Endothelial cell of umbilical vein (primary cell): ENCODE data around the gene SRGAP2. TPM values are rescaled to one million over a fixed set of nuclear protein-coding genes. Genes with fewer than 3 reads are reported as not detected.
"Not testable (repeated sequence)": the region's sequence is repeated elsewhere in the genome, so short reads cannot be mapped to it uniquely, and the experiment has no call there.

Experiments used
- BruUV-seq: library from RNA; stranded (reverse); fragments of 400-500 nt; replicated peaks from 2 replicates; lab custom pipeline; 2021; lab: Mats Ljungman, UMichigan
- CTCF ChIA-PET: fragments of 300-600, 350-600 bp; sonication (Branson Sonifier 250); formaldehyde crosslinking; loops from one replicate; lab custom pipeline; 2021; ENCODE audit warnings: antibody characterized with exemption, inconsistent platforms; lab: Charles Lee
- POLR2A ChIA-PET: fragments of 300-600, 350-600 bp; sonication (Branson Sonifier 250); formaldehyde crosslinking; loops from one replicate; lab custom pipeline; 2021; ENCODE audit warnings: antibody characterized with exemption, inconsistent platforms; lab: Charles Lee
- DNase-seq: peaks from one replicate; pipeline ENCODE4 v3.0.0-alpha.2; 2011; ENCODE audit warnings: low read depth, low spot score
- FAIRE-seq: peaks from 2 replicates; lab custom pipeline; 2011; peaks lifted over from hg19 to GRCh38; lab: Jason Lieb, UNC
- H2AFZ ChIP-seq: 2 replicates; pipeline ENCODE4 v1.6.0; 2012; ENCODE audit warnings: low read depth, low read length, control low read depth, inconsistent platforms
- H3K27ac ChIP-seq: 2 replicates; pipeline ENCODE4 v1.5.1; 2011; ENCODE audit warnings: low read depth, mild to moderate bottlenecking, control low read depth, low read length, moderate library complexity; ENCODE audit not compliant: insufficient read depth
- H3K27me3 ChIP-seq, 2 experiments: 2 replicates each; pipeline versions ENCODE4 v1.6.0 to v1.6.1; 2011; ENCODE audit warnings: low read length in 2 of 2, mixed read lengths in 1 of 2; ENCODE audit not compliant: control insufficient read depth in 2 of 2, insufficient read depth in 2 of 2
- H3K36me3 ChIP-seq, 2 experiments: 2 replicates in 1 of 2; 3 replicates in 1 of 2; pipeline ENCODE4 v1.5.1; 2011; ENCODE audit warnings: low read length in 2 of 2, mild to moderate bottlenecking in 1 of 2, moderate library complexity in 1 of 2; ENCODE audit not compliant: control insufficient read depth in 2 of 2, insufficient read depth in 2 of 2; ENCODE audit errors: extremely low read depth in 1 of 2
- H3K4me1 ChIP-seq: 3 replicates; pipeline ENCODE4 v1.5.1; 2011; ENCODE audit warnings: mild to moderate bottlenecking, low read length; ENCODE audit not compliant: control insufficient read depth, insufficient read depth; ENCODE audit errors: extremely low read depth
- H3K4me2 ChIP-seq: 2 replicates; pipeline ENCODE4 v1.6.1; 2011; ENCODE audit warnings: low read length, control low read depth, mixed read lengths; ENCODE audit not compliant: insufficient read depth
- H3K4me3 ChIP-seq, 3 experiments: fragments of 200-600 bp in 1 of 3; sonication (generic), shearing (Covaris generic) in 1 of 3; replicated peaks in 1 of 3; 2 replicates each; pipeline ENCODE4 v1.5.1; 2011 to 2016; ENCODE audit warnings: control low read depth in 3 of 3, low read length in 3 of 3, mild to moderate bottlenecking in 2 of 3, inconsistent platforms in 1 of 3, low read depth in 1 of 3, moderate library complexity in 1 of 3; ENCODE audit not compliant: insufficient read depth in 1 of 3
- H3K79me2 ChIP-seq: 2 replicates; pipeline ENCODE4 v1.6.0; 2012; ENCODE audit warnings: low read length, inconsistent platforms; ENCODE audit not compliant: control insufficient read depth, insufficient read depth
- H3K9ac ChIP-seq: replicated peaks from 2 replicates; pipeline ENCODE3; 2011; ENCODE audit warnings: low read length, control low read depth; ENCODE audit not compliant: insufficient read depth; ENCODE audit errors: extremely low read depth
- H3K9me1 ChIP-seq: replicated peaks from 3 replicates; pipeline ENCODE4 v1.6.0; 2011; ENCODE audit warnings: mild to moderate bottlenecking, low read length; ENCODE audit not compliant: control insufficient read depth, insufficient read depth; ENCODE audit errors: extremely low read depth
- H3K9me3 ChIP-seq: replicated peaks from 2 replicates; pipeline ENCODE4 v1.5.1; 2012; ENCODE audit warnings: low read length, inconsistent platforms; ENCODE audit not compliant: control insufficient read depth, insufficient read depth
- H4K20me1 ChIP-seq: replicated peaks from 2 replicates; pipeline ENCODE3; 2011; ENCODE audit warnings: mild to moderate bottlenecking, low read length; ENCODE audit not compliant: control insufficient read depth, insufficient read depth; ENCODE audit errors: extremely low read depth
- dilution Hi-C: fragments of 300-500 bp; cut with MboI; formaldehyde crosslinking; loops from one replicate; pipeline ENCODE4 v1.15.0; 2019; ENCODE audit warnings: low sequenced_read_pairs; ENCODE audit not compliant: extremely low pct_ligation_motif_present
- intact Hi-C: fragments of 100-400 bp; cut with micrococcal nuclease; formaldehyde crosslinking; loops from one replicate; pipeline ENCODE4 v1.10.0; 2022
- polyA plus RNA-seq, 4 experiments: library from polyadenylated mRNA; depleted of rRNA in 3 of 4; stranded (reverse) in 3 of 4; unstranded in 1 of 4; fragments of >200 nt; gene quantifications; 2 replicates each; pipeline versions ENCODE4 v1.2.1 to v1.2.3, GENCODE V29; 2011 to 2012; ENCODE audit warnings: missing spikeins in 1 of 4
- total RNA-seq: library from RNA; stranded (reverse); gene quantifications from 2 replicates; pipeline ENCODE4 v1.2.3, GENCODE V29; 2021

The SRGAP2 gene
- total and polyA plus RNA-seq, 2 donors (not counting 3 experiments of a cell fraction or from before 2014, with no cell fraction given) = 46.4 to 138 TPM

DNA sequence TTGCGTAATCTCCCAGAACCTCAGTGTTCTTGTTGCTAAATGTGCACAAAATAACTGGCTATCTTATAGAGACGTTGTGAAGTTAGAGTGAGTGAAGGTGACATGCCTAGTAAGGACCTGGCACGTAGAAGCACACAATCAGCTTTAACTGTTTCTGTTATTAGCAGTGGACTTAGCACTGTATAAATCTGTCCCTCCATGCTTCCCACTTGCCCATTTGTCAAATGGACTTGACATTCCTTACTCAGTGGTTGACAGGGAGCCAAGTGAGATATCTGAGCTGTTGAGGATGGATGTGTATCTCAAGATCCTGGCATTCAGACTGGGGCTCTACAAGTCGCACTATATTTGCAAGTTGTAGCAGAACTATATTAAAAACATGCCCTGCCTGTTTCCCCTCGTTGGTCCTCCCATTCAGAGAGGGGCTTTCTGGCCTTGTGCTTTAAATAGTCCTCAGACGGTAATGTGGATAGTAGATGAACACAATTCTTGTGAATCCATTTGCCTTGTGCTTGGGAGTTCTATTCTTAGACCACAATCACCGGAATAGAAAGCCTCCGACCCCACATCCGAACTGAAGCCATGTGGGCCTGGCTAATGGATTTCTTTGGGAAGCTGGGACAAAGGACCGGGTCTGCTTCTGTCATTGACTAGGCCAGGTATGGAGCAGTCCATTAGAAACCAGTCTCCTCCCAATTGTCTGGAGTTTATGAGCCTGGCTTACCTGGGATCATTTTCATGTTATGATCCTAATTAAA, 43.0 kb downstream of the SRGAP2 start:
- H3K4me2 ChIP-seq, POLR2A ChIA-PET, DNase-seq, H3K27ac ChIP-seq, H2AFZ ChIP-seq, H4K20me1 ChIP-seq, H3K36me3 ChIP-seq, H3K27me3 ChIP-seq, CTCF ChIA-PET, dilution Hi-C loops, BruUV-seq, H3K9me3 ChIP-seq, H3K79me2 ChIP-seq, intact Hi-C loops, H3K4me3 ChIP-seq, H3K9me1 ChIP-seq, FAIRE-seq, H3K4me1 ChIP-seq, H3K9ac ChIP-seq: not testable (repeated sequence)

DNA sequence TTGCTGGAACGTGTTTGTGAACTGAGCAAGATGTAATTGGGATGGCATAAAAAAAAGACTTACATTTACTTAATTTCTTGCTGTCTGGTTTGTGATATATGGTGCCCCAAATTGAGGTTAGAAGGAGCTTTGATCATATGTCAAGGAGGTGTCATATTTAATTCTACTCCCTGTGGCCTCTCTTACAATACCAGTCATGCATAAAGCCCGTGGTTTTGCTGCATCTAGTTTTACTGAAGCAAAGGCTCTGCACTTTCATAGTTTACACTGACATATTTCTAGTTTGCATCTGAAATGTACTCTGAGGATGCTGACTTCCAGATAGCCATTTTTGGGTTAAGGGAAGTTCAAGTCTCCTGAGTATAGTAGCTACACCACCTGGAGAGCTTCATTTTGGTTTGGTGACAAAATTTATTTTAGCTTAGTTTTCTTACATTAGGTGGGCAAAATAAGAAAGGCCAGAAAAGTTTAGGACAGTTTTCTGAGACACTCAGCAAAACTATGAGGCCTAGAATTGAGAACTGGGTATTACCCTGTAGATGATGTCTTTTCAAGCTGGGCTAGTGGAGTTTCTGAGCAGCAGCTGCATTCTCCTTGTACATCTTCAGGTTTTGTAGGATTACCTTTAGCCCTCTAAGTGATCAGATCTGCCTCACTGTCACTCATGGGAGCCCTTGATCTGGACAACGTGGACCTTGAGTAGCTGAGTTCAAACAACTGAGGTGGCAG, 47.8 kb downstream of the SRGAP2 start:
- H3K4me1 ChIP-seq, H3K9ac ChIP-seq, H3K36me3 ChIP-seq, H3K4me2 ChIP-seq, CTCF ChIA-PET, intact Hi-C loops, dilution Hi-C loops, H3K9me3 ChIP-seq, H3K4me3 ChIP-seq, FAIRE-seq, H3K27ac ChIP-seq, H3K79me2 ChIP-seq, H3K27me3 ChIP-seq, H3K9me1 ChIP-seq, H4K20me1 ChIP-seq, H2AFZ ChIP-seq, POLR2A ChIA-PET, DNase-seq, BruUV-seq: not testable (repeated sequence)

DNA sequence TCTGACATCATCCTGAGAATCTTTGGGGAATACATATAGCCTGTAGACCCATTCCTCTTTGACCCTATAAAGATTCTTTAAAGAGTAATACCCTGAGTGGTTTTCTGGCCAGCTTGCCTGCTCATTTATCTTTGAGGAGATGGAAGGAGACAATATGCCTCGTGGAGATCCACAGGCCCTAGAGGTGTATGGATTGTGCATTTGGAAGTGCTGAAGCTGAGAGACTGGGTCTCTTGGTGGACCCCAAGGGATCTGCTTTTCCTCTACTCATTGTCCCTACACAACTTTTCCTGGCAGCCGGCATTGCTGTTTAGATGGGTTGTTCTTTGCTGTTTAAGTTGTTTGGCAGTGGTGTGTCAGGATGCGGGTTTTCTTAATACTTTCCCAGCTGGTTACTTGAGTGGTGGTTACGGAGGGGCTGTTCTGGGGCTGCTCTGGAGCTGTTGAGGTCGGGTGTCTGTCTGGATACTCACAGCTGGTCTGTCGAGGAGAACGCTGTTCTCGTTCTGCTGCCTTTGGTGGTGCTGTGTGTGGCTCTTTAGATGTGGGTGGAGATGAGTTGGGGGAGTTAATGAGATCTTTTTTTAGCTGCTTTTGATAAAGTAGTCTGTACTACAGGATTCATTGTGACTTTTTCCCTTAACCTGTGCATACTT, 49.5 kb downstream of the SRGAP2 start:
- H3K27me3 ChIP-seq, CTCF ChIA-PET, FAIRE-seq, H3K79me2 ChIP-seq, H3K36me3 ChIP-seq, H3K4me3 ChIP-seq, H3K9ac ChIP-seq, dilution Hi-C loops, H3K4me1 ChIP-seq, BruUV-seq, intact Hi-C loops, POLR2A ChIA-PET, H3K4me2 ChIP-seq, H3K9me3 ChIP-seq, H4K20me1 ChIP-seq, H3K9me1 ChIP-seq, H2AFZ ChIP-seq, H3K27ac ChIP-seq: not testable (repeated sequence)
- peak; percentile 0 for DNase-seq
